ENCODE results near the gene FAM149B1.
"Not testable (repeated sequence)": the region's sequence is repeated elsewhere in the genome, so short reads cannot be mapped to it uniquely, and the experiment has no call there.

The FAM149B1 gene

GRCh38 chr10:73167783-73168464 is at the start of gene FAM149B1, which contains the start of gene ECD:
Gene FAM149B1, plus strand, starts transcription at chr10:73168119. Its CDS starts 221 bp downstream, at chr10:73168340.
Gene ECD, minus strand, starts transcription at chr10:73168008. Its CDS starts 4,071 bp downstream, at chr10:73163937.
- peak; percentile 70 to 87 for DNase-seq (ENCODE audit: extremely low read depth in 1 of 2, low read depth in 1 of 2)

GRCh38 chr10:73119457-73119856 is 48.5 kb upstream of the FAM149B1 start:
- DNase-seq (ENCODE audit: extremely low read depth in 1 of 2, low read depth in 1 of 2) = no peak

- no peak for DNase-seq (ENCODE audit: extremely low read depth in 1 of 2, low read depth in 1 of 2)
Observed at GRCh38 chr10:73119952-73120351, 48.0 kb upstream of the FAM149B1 start.

GRCh38 chr10:73126343-73126742 is 41.6 kb upstream of the FAM149B1 start:
- DNase-seq (ENCODE audit: extremely low read depth in 1 of 2, low read depth in 1 of 2) = no peak

- no peak for DNase-seq (ENCODE audit: extremely low read depth in 1 of 2, low read depth in 1 of 2)
Observed at GRCh38 chr10:73131301-73131700, 36.6 kb upstream of the FAM149B1 start.

- no peak for DNase-seq (ENCODE audit: extremely low read depth in 1 of 2, low read depth in 1 of 2)
Observed at GRCh38 chr10:73131913-73132686, 35.8 kb upstream of the FAM149B1 start.

GRCh38 chr10:73134727-73135126 is 33.2 kb upstream of the FAM149B1 start:
- DNase-seq (ENCODE audit: extremely low read depth in 1 of 2, low read depth in 1 of 2) = no peak

GRCh38 chr10:73136627-73137026 is 31.3 kb upstream of the FAM149B1 start:
- no peak for DNase-seq (ENCODE audit: extremely low read depth in 1 of 2, low read depth in 1 of 2)

- DNase-seq (ENCODE audit: extremely low read depth in 1 of 2, low read depth in 1 of 2) = no peak
Observed at GRCh38 chr10:73139251-73139650, 28.7 kb upstream of the FAM149B1 start.

GRCh38 chr10:73141603-73142002 is 26.3 kb upstream of the FAM149B1 start:
- DNase-seq (ENCODE audit: extremely low read depth in 1 of 2, low read depth in 1 of 2) = no peak

- DNase-seq (ENCODE audit: extremely low read depth in 1 of 2, low read depth in 1 of 2) = not testable (repeated sequence)
Observed at GRCh38 chr10:73150633-73151413, 17.1 kb upstream of the FAM149B1 start.

GRCh38 chr10:73152009-73152408 is 15.9 kb upstream of the FAM149B1 start:
- DNase-seq (ENCODE audit: extremely low read depth in 1 of 2, low read depth in 1 of 2) = no peak

- DNase-seq (ENCODE audit: extremely low read depth in 1 of 2, low read depth in 1 of 2) = no peak
Observed at GRCh38 chr10:73156054-73156453, 11.9 kb upstream of the FAM149B1 start.

GRCh38 chr10:73159038-73159648 is 8.8 kb upstream of the FAM149B1 start:
- DNase-seq (ENCODE audit: extremely low read depth in 1 of 2, low read depth in 1 of 2) = peak; percentile 15 to 32

GRCh38 chr10:73161079-73161478 is 6.8 kb upstream of the FAM149B1 start:
- no peak for DNase-seq (ENCODE audit: extremely low read depth in 1 of 2, low read depth in 1 of 2)

GRCh38 chr10:73161662-73162061 is 6.3 kb upstream of the FAM149B1 start:
- DNase-seq (ENCODE audit: extremely low read depth in 1 of 2, low read depth in 1 of 2) = no peak

- no peak for DNase-seq (ENCODE audit: extremely low read depth in 1 of 2, low read depth in 1 of 2)
Observed at GRCh38 chr10:73163096-73163495, 4.8 kb upstream of the FAM149B1 start.

- DNase-seq (ENCODE audit: extremely low read depth in 1 of 2, low read depth in 1 of 2) = no peak
Observed at GRCh38 chr10:73166972-73167371, 947 bp upstream of the FAM149B1 start.

- DNase-seq (ENCODE audit: extremely low read depth in 1 of 2, low read depth in 1 of 2) = no peak
Observed at GRCh38 chr10:73167458-73167782, 499 bp upstream of the FAM149B1 start.

- DNase-seq (ENCODE audit: extremely low read depth in 1 of 2, low read depth in 1 of 2) = no peak
Observed at GRCh38 chr10:73168465-73168803, 515 bp downstream of the FAM149B1 start.

- DNase-seq (ENCODE audit: extremely low read depth in 1 of 2, low read depth in 1 of 2) = no peak
Observed at GRCh38 chr10:73169320-73169719, 1.4 kb downstream of the FAM149B1 start.
